Measurements from ENCODE around the gene MAPK9.

GRCh38 chr5:180233729-180234128 is 58.2 kb downstream of the MAPK9 start:
- TF ChIP-seq, protein P1, sequence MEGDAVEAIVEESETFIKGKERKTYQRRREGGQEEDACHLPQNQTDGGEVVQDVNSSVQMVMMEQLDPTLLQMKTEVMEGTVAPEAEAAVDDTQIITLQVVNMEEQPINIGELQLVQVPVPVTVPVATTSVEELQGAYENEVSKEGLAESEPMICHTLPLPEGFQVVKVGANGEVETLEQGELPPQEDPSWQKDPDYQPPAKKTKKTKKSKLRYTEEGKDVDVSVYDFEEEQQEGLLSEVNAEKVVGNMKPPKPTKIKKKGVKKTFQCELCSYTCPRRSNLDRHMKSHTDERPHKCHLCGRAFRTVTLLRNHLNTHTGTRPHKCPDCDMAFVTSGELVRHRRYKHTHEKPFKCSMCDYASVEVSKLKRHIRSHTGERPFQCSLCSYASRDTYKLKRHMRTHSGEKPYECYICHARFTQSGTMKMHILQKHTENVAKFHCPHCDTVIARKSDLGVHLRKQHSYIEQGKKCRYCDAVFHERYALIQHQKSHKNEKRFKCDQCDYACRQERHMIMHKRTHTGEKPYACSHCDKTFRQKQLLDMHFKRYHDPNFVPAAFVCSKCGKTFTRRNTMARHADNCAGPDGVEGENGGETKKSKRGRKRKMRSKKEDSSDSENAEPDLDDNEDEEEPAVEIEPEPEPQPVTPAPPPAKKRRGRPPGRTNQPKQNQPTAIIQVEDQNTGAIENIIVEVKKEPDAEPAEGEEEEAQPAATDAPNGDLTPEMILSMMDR (IDR thresholded peaks at IDR 0.05 in 4 of 5, conservative IDR thresholded peaks at IDR 0.05 in 1 of 5): no peak
- TF ChIP-seq POLR2A (IDR thresholded peaks at IDR 0.05): no peak

All from gastrocnemius medialis (tissue), 4 donors.